ENCODE measurements around the gene SV2B. TPM values are rescaled to one million over a fixed set of nuclear protein-coding genes. Genes with fewer than 3 reads are reported as not detected.

Gene SV2B
- total RNA-seq, 1 experiment from 2014 or later = 3.9 TPM

GRCh38 chr15:91264651-91265351, 164.7 kb downstream of the SV2B start:
- H3K27ac ChIP-seq (ENCODE audit: low read depth, low read length, poor library complexity, severe bottlenecking) = no peak overlapping the region
- intact Hi-C loops (cut with micrococcal nuclease; ENCODE audit: unreplicated experiment) = no loop called here
- no peaks in the 10 kb centered on the region for H3K36me3 ChIP-seq (ENCODE audit: insufficient read depth, low read length, poor library complexity, severe bottlenecking)
- CTCF ChIA-PET = no interaction called here
- DNase-seq (ENCODE audit: low spot score) = no peak
- no peak overlapping the region for H3K4me3 ChIP-seq (ENCODE audit: low read depth, low read length, poor library complexity, severe bottlenecking)
- H3K9me3 ChIP-seq (ENCODE audit: low read depth, low read length, poor library complexity, severe bottlenecking) = no peaks in the 10 kb centered on the region
- H3K4me1 ChIP-seq (ENCODE audit: insufficient read depth, low read length, poor library complexity, severe bottlenecking) = no peaks in the 10 kb centered on the region
- H3K27me3 ChIP-seq (replicated peaks; ENCODE audit: insufficient read depth, low read depth, low read length, poor library complexity) = no peaks in the 10 kb centered on the region
- TF ChIP-seq, protein P1, sequence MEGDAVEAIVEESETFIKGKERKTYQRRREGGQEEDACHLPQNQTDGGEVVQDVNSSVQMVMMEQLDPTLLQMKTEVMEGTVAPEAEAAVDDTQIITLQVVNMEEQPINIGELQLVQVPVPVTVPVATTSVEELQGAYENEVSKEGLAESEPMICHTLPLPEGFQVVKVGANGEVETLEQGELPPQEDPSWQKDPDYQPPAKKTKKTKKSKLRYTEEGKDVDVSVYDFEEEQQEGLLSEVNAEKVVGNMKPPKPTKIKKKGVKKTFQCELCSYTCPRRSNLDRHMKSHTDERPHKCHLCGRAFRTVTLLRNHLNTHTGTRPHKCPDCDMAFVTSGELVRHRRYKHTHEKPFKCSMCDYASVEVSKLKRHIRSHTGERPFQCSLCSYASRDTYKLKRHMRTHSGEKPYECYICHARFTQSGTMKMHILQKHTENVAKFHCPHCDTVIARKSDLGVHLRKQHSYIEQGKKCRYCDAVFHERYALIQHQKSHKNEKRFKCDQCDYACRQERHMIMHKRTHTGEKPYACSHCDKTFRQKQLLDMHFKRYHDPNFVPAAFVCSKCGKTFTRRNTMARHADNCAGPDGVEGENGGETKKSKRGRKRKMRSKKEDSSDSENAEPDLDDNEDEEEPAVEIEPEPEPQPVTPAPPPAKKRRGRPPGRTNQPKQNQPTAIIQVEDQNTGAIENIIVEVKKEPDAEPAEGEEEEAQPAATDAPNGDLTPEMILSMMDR (conservative IDR thresholded peaks at IDR 0.05; ENCODE audit: low read depth, low read length) = no peak
- no peak for TF ChIP-seq EZH2 (IDR thresholded peaks at IDR 0.05; ENCODE audit: borderline replicate concordance, low read depth, low read length, poor library complexity, severe bottlenecking)
- no TSS peak for BruUV-seq (replicated peaks)
- POLR2A ChIA-PET (ENCODE audit: low non-redundant PET) = interaction anchor here (0.6 kb wide), 1 partner anchor 1123 kb away, joined by 12 read pairs; no protein-coding TSS in a partner anchor

- DNase-seq (ENCODE audit: low spot score) = no peak
- no peaks in the 10 kb centered on the region for H3K36me3 ChIP-seq (ENCODE audit: insufficient read depth, low read length, poor library complexity, severe bottlenecking)
- no TSS peak for BruUV-seq (replicated peaks)
- H3K27ac ChIP-seq (ENCODE audit: low read depth, low read length, poor library complexity, severe bottlenecking) = no peak overlapping the region
- H3K27me3 ChIP-seq (replicated peaks; ENCODE audit: insufficient read depth, low read depth, low read length, poor library complexity) = no peaks in the 10 kb centered on the region
- no peaks in the 10 kb centered on the region for H3K9me3 ChIP-seq (ENCODE audit: low read depth, low read length, poor library complexity, severe bottlenecking)
- H3K4me1 ChIP-seq (ENCODE audit: insufficient read depth, low read length, poor library complexity, severe bottlenecking) = no peaks in the 10 kb centered on the region
- ChIA-PET POLR2A (ENCODE audit: low non-redundant PET) (interaction anchor here (0.6 kb wide), 1 partner anchor 1123 kb away, joined by 12 read pairs; no protein-coding TSS in a partner anchor), CTCF (no interaction called here)
- intact Hi-C loops (cut with micrococcal nuclease; ENCODE audit: unreplicated experiment) = no loop called here
- TF ChIP-seq, protein P1 (conservative IDR thresholded peaks at IDR 0.05; ENCODE audit: low read depth, low read length) = no peak
- no peak for TF ChIP-seq EZH2 (IDR thresholded peaks at IDR 0.05; ENCODE audit: borderline replicate concordance, low read depth, low read length, poor library complexity, severe bottlenecking)
- H3K4me3 ChIP-seq (ENCODE audit: low read depth, low read length, poor library complexity, severe bottlenecking) = no peak overlapping the region
Measured at GRCh38 chr15:91265416-91265940, 165.4 kb downstream of the SV2B start.

GRCh38 chr15:91268510-91268909, 168.5 kb downstream of the SV2B start:
- no peaks in the 10 kb centered on the region for H3K36me3 ChIP-seq (ENCODE audit: insufficient read depth, low read length, poor library complexity, severe bottlenecking)
- peak; percentile 34 for DNase-seq (ENCODE audit: low spot score)
- no peaks in the 10 kb centered on the region for H3K27me3 ChIP-seq (replicated peaks; ENCODE audit: insufficient read depth, low read depth, low read length, poor library complexity)
- POLR2A ChIA-PET (ENCODE audit: low non-redundant PET) = no interaction called here
- BruUV-seq (replicated peaks) = no TSS peak
- H3K9me3 ChIP-seq (ENCODE audit: low read depth, low read length, poor library complexity, severe bottlenecking) = no peaks in the 10 kb centered on the region
- no peaks in the 10 kb centered on the region for H3K4me1 ChIP-seq (ENCODE audit: insufficient read depth, low read length, poor library complexity, severe bottlenecking)
- H3K27ac ChIP-seq (ENCODE audit: low read depth, low read length, poor library complexity, severe bottlenecking) = no peak overlapping the region
- CTCF ChIA-PET = interaction anchor here (0.6 to 1.2 kb wide), 8 partner anchors 13 to 312 kb away, joined by 3 to 7 read pairs (median 4); no protein-coding TSS in a partner anchor
- TF ChIP-seq, protein P1 (conservative IDR thresholded peaks at IDR 0.05; ENCODE audit: low read depth, low read length) = peak; percentile 64
- TF ChIP-seq EZH2 (IDR thresholded peaks at IDR 0.05; ENCODE audit: borderline replicate concordance, low read depth, low read length, poor library complexity, severe bottlenecking) = no peak
- intact Hi-C loops (cut with micrococcal nuclease; ENCODE audit: unreplicated experiment) = no loop called here
- H3K4me3 ChIP-seq (ENCODE audit: low read depth, low read length, poor library complexity, severe bottlenecking) = no peak overlapping the region

All from A673 (cell line).